ENCODE measurements around the gene ATP4A.

The ATP4A gene

DNA sequence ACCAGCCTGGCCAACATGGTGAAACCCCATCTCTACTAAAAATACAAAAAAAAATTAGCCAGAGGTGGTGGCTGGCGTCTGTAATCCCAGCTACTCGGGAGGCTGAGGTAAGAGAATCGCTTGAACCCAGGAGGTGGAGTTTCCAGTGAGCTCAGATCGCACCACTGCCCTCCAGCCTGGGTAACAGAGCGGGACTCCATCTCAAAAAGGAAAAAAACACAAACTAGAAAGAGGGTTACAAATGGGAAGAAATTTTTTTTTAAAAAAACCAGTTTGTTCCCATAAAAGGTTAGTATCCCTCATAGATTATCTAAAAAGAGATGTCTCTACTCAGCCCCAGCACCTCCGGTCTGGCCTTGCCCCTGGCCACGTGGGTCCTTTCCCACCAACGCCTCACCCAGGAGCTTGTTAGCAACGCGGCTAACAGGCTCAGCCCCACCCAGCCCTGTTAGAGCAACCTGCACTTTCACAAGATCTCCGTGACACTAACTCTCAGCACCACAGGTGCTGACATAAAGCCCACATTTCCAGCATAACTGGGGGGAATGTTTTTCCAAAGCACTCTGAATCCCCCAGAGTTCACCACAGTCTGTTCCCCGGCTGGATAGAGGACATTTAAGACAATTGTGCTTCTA lies 54.3 kb downstream of the ATP4A start:
- DNase-seq, result peak in 5 of 10 donors; percentile 15 to 87 (median 31)
- intact Hi-C loops (cut with DNase I), result no loop called here

DNA sequence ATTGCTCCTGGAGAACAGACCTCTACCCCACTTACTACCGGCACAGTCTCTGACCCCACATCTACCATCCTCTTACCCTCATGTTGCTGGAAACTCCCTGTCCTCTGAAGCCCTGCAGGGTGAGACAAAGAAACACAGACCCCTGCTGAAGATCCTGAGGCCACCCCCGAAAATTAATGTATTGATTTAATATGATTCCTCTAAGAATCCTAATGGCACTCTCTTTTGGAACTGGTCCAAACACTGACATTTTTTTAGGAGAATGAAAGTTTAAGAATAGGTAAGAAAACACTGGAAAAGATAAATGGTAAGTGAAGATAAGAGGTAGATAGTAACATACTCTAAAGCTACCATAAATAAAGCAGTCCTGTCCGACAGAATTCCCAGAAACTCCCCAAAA lies 55.3 kb downstream of the ATP4A start:
- no peak for DNase-seq
- intact Hi-C loops (cut with DNase I), result no loop called here

DNA sequence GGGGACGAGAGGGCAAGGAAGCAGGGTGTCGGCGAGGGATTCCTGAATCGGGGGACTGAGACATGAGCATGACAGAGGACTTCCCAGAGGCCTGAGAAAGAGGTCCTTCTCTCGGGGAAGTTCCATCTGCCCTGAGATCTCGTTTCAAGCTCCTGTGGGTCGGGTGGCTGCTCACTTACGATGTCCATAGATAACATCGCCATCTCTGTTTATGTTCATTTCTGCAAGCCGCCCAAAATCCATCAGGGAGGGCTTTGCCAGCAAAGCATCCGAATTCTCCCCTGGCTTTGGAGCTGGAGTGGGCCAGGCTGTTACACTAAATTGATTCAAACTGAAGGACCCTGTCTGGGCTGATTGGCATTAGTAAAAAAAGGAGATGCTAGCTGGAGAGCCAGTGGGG lies 55.9 kb downstream of the ATP4A start:
- intact Hi-C loops (cut with DNase I), result no loop called here
- DNase-seq, result peak in 1 of 10 donors; percentile 51

DNA sequence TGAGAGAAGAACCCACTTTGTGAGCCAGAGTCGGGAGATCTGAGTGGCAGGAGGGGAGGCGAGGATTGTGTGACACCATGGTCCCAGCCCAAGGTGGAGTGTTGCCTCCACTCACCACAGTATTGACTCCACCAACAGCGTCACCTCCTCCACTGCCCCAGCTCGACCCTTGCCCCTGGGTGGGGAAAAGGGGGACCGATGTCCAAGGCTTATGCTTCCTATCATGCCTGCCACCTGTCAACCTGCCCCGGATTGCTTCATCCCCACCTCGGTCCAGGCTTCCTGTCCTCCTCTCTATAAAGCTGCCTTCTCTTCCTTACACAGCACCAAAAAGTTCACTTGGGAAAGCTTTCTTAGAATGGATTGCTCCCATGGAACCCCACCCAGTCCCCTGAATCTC lies 57.4 kb downstream of the ATP4A start:
- peak in 1 of 10 donors; percentile 40 for DNase-seq
- intact Hi-C loops (cut with DNase I), result no loop called here

DNA sequence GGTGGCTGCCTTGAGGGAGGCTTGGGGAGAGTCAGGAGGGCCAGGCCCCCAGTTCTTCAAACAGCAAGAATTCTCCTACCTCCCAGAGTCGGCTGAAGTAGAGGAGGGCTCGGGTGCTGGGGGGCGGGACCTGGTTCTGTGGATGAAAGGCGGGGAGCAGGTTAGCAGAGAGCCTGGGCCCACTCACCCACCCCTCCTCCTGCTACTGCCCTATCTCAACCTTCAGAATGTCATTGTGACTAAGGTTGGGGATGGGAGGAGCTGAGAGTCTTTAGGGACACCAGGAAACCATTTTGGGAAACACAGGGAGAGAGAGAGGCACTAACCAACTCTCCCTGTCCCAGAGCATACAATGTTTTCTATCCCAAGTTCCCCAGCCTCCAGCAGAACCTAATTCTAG lies 60.7 kb downstream of the ATP4A start:
- peak in 1 of 10 donors; percentile 18 for DNase-seq

DNA sequence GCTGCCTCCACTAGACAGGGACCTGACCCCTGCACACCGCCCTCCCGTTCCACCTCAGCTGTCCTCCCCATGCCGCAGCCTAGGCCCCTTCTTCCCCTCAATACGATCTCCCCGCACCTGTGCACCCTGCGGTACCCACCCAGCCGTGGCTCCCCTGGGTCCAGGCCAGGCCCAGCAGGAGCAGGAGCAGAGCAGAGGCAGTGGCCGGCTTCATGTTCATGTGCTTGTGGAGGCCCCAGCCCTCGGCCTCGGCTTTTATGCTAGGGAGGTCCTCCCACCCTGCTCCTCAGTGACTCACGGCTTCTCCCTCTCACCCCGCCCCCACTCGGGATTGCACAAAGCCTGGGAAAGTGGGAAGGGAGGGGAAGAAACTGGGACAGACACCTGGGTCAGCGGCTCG lies 61.8 kb downstream of the ATP4A start:
- intact Hi-C loops (cut with DNase I), result no loop called here
- DNase-seq, result peak in 7 of 10 donors; percentile 5 to 89 (median 55)

More for the DNA sequence above, 60.7 kb downstream of the ATP4A start:
- intact Hi-C loops (cut with DNase I), result no loop called here

DNA sequence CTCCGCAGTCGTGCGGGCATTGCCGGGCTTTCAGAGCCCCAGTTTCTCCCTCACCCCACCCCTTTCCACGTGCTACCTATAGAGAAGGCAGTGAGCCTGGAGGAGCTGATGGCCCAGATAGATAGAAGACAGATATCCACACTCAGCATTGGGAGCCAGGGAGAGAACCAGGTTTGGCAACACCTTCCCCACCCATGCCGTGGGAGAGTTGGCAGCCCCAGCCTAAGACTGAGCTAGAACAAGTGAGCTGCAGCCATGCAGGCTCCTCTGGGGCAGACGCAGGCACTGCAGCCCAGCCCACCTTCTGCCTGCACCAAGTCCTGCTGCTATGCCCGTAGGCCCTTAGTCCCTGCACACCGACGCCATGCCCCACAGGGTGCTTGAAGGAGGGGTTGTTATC lies 62.8 kb downstream of the ATP4A start:
- peak in 1 of 10 donors; percentile 34 for DNase-seq

More for the DNA sequence above, 62.8 kb downstream of the ATP4A start:
- intact Hi-C loops (cut with DNase I), result no loop called here

All from posterior cingulate gyrus (tissue), 11 donors.